HUDEP-2 (cell line): Measurements from ENCODE around the gene BRI3.
A peak's percentile ranks its signal among the peaks of the same experiment; 100 is the strongest.

ENCODE experiments used
- DNase-seq, 76 experiments: peaks; one replicate each; lab custom pipeline; 2025; ENCODE audit not compliant: unreplicated experiment in 76 of 76; lab: John Stamatoyannopoulos, UW

Gene BRI3

GRCh38 chr7:98251601-98252424 lies 29.7 kb upstream of the BRI3 start, which contains the start of gene TECPR1:
Gene TECPR1, minus strand, starts transcription at chr7:98252232. Its CDS starts 6,086 bp downstream, at chr7:98246146.
- DNase-seq, result peak in 74 of 76 experiments; percentile 21 to 93 (median 82)

DNA sequence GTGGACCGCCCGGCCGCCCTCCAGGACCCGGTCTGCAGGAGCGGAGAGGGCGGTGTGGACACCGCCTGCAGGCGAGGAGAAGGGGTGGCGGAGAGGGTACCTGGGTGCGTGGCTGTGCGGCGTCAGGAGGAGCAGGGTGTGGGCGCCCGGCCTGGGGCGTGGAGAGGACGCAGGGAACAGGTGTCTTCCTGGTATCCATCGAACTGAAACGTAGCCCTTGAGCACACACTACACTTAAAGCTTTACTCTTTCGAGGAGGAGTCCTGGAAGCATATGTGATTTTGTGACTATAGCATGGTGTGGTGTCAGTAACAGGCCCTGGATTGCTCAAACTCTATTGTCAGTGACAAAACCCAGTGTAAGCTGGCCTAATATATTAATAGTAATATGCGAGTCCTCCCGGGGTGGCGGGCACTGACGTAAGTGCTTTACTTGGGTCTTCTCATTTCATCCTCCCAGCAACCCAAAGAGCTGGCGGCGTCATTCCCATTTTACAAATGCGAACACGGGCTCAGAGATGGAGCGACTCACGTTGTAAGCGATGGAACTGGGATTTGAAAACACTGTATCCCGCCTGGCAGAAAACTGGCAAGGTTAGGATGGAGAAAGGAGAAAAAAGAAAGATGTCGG lies 28.9 kb upstream of the BRI3 start:
- no peak for DNase-seq

DNA sequence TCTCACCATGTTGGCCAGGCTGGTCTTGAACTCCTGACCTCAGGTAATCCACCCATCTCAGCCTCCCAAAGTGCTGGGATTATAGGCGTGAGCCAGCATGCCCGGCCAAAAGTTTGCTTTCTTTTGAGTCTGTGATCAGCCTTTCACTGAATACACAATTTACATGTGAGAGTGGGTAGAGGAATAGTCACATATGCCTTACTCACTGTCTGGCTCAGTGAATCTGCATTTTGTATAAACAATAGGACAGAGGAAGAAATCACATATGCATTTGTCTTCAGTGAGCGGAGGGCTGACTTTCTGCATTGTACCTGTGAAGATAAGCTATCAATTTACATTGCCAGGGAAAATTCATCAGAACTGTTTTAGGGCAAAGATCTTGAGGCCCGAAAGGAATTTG lies 27.0 kb upstream of the BRI3 start:
- no peak for DNase-seq

DNA sequence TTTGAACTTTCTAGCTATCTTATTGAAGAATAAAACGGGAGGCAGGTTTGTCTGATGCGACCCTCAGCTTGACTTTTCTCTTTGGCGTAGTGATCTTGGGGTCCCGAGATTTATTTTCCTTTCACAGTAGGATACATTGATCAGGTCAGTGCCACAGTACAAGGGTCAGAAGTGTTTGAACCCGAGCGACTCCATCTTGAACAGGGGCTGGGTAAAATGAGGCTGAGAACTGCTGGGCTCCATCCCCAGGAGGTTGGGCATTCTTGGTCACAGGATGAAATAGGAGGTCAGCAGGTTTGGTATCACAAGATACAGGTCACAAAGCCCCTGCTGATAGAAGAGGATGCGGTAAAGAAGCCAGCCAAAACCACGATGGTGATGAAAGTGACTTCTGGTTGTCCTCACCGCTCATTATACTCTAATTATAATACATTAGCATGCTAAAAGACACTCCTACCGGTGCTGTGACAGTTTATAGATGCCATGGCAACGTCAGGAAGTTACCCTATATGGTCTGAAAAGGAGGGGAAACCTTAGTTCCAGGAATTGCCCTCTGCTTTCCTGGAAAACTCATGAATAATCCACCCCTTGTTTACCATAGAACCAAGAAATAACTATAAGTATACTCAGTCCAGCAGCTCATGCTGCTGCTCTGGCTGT lies 26.4 kb upstream of the BRI3 start:
- DNase-seq, result peak in 8 of 76 experiments; percentile 3 to 35 (median 9)

- no peak for DNase-seq
These were observed 25.1 kb upstream of the BRI3 start for GRCh38 chr7:98256431-98256830.

- DNase-seq, result no peak
These were observed 23.8 kb upstream of the BRI3 start for GRCh38 chr7:98257701-98258100.

GRCh38 chr7:98265841-98266271 lies 15.6 kb upstream of the BRI3 start:
- DNase-seq, result no peak

- no peak for DNase-seq
These were observed 14.6 kb upstream of the BRI3 start for GRCh38 chr7:98266840-98267239.

DNA sequence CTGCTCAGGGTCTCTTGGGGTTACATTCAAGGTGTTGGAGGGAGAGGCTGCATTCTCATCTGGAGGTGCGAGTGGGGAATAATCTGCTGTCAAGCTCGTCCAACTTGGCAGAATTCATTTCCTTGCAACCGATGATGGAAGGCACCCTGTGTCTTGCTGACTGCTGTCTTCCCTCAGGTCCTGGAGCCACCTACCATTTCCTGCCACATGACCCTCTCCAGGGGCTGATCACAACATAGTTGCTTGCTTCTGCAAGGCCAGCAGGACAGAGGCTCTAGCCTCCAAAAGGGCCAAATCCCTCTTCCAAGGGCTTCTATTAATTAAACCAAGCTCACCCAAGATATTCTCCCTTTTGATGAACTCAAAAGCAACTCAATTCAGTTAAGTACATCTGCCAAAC lies 14.2 kb upstream of the BRI3 start:
- no peak for DNase-seq

DNA sequence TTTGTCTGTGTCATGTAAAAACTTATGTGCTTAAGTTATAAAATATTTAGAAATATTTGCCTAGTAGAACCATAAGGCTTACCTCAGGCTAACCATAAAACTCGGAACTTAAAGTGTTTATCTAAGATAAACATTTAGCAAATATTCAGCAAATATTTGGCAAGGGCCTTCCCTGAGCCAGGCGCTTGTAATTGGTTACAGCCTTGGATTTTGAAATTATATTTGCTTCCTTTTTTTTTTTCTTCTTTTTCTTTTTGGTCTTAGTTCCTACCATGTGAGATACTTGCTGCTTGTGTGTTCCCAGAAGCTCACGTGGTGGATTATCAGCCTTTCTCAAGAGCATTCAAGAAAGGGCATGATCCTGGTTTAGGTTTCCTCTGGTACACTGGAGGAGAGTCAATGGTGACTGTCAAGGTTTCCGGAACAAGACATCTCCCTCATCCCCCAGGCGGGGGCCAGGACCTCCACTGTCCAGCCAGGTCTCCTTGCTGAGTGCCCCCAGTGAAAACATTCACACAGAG lies 5.2 kb upstream of the BRI3 start:
- DNase-seq, result no peak

DNA sequence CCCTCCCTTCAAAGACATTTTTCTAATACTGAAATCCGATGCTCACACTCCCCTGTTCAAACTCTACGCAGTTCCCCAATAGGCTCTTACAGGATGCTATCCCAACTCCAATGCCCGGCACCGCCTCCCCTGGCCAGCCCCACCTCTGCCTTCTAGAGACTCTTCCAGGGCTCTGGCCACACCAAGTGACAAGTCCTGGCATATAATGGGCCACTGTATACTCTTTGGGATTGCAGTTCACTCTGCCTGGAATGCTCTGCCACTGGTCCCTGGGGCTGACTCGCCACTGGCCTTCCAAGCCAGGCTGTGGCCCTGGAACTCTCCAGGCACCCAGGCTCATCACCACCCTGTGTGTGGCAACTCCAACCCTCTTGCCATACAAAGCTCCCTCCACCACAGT lies 3.1 kb upstream of the BRI3 start:
- DNase-seq, result no peak

GRCh38 chr7:98278936-98279335 lies 2.5 kb upstream of the BRI3 start:
- DNase-seq, result no peak

GRCh38 chr7:98280296-98280695 lies 1.2 kb upstream of the BRI3 start:
- DNase-seq, result no peak

GRCh38 chr7:98281757-98282606 lies 496 bp downstream of the BRI3 start:
- peak in 12 of 76 experiments; percentile 11 to 42 (median 28) for DNase-seq

- DNase-seq, result no peak
These were observed 1.2 kb downstream of the BRI3 start for GRCh38 chr7:98282703-98283102.

- DNase-seq, result no peak
These were observed 1.8 kb downstream of the BRI3 start for GRCh38 chr7:98283127-98283886.

DNA sequence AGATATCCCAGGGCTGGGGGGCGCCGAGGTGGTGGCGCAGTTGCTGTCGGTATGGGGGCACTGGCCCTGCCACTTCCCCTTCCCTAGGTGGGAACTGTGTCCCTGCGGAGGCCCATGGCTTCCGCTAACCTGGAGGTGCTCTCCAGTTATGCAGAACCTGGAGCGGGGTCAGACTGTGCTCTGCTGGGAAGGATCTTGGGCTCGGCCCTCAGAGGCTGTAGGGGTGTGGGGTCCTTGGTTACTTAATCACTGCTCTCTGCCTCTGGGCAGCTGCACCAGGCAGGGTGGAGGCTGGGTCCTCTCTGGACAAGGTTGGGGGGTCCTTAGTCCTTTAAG lies 2.4 kb downstream of the BRI3 start:
- DNase-seq, result no peak

- no peak for DNase-seq
These were observed 3.0 kb downstream of the BRI3 start for GRCh38 chr7:98284335-98285036.
